ENCODE measurements around the gene HS3ST2. TPM values are rescaled to one million over a fixed set of nuclear protein-coding genes. Genes with fewer than 3 reads are reported as not detected.
A peak's percentile ranks its signal among the peaks of the same experiment; 100 is the strongest.

Gene HS3ST2
- total RNA-seq, result not detected

- H3K9me3 Mint-ChIP-seq, result peaks cover 2 to 3% of the 10 kb centered on the region in 2 donors
- H3K27ac Mint-ChIP-seq, result no peak within 1 kb of the TSS
- no peak for DNase-seq (ENCODE audit: low spot score in 2 of 2)
Measured at GRCh38 chr16:22813948-22814710, at the start of gene HS3ST2. HS3ST2 (plus strand) TSS chr16:22814162; CDS start chr16:22814611, 449 bp downstream.

GRCh38 chr16:22764662-22765327 lies 49.2 kb upstream of the HS3ST2 start:
- no peak for DNase-seq (ENCODE audit: low spot score in 2 of 2)
- no peaks in the 10 kb centered on the region for H3K36me3 Mint-ChIP-seq
- H3K9me3 Mint-ChIP-seq, result no peaks in the 10 kb centered on the region
- no peak for ATAC-seq
- H3K27ac Mint-ChIP-seq, result no peak overlapping the region

More at GRCh38 chr16:22813948-22814710, at the start of gene HS3ST2:
- ATAC-seq, result no peak
- no peaks in the 10 kb centered on the region for H3K36me3 Mint-ChIP-seq

- ATAC-seq, result no peak
- H3K9me3 Mint-ChIP-seq, result no peaks in the 10 kb centered on the region
Measured at GRCh38 chr16:22765479-22765878, 48.5 kb upstream of the HS3ST2 start.

GRCh38 chr16:22770866-22771265 lies 43.1 kb upstream of the HS3ST2 start:
- no peak for DNase-seq (ENCODE audit: low spot score in 2 of 2)
- H3K27ac Mint-ChIP-seq, result no peak overlapping the region
- no peak for ATAC-seq
- H3K9me3 Mint-ChIP-seq, result no peaks in the 10 kb centered on the region
- no peaks in the 10 kb centered on the region for H3K36me3 Mint-ChIP-seq

More at GRCh38 chr16:22765479-22765878, 48.5 kb upstream of the HS3ST2 start:
- H3K36me3 Mint-ChIP-seq, result no peaks in the 10 kb centered on the region
- H3K27ac Mint-ChIP-seq, result no peak overlapping the region
- no peak for DNase-seq (ENCODE audit: low spot score in 2 of 2)

GRCh38 chr16:22771551-22771950 lies 42.4 kb upstream of the HS3ST2 start:
- ATAC-seq, result no peak
- no peak for DNase-seq (ENCODE audit: low spot score in 2 of 2)
- Mint-ChIP-seq H3K9me3 (no peaks in the 10 kb centered on the region), H3K36me3 (no peaks in the 10 kb centered on the region), H3K27ac (no peak overlapping the region)

GRCh38 chr16:22775220-22775922 lies 38.6 kb upstream of the HS3ST2 start:
- no peak overlapping the region for H3K27ac Mint-ChIP-seq

GRCh38 chr16:22781480-22781879 lies 32.5 kb upstream of the HS3ST2 start:
- Mint-ChIP-seq H3K36me3 (no peaks in the 10 kb centered on the region), H3K27ac (no peak overlapping the region)

More at GRCh38 chr16:22775220-22775922, 38.6 kb upstream of the HS3ST2 start:
- Mint-ChIP-seq H3K36me3 (no peaks in the 10 kb centered on the region), H3K9me3 (no peaks in the 10 kb centered on the region)
- ATAC-seq, result no peak
- no peak for DNase-seq (ENCODE audit: low spot score in 2 of 2)

GRCh38 chr16:22782314-22782713 lies 31.6 kb upstream of the HS3ST2 start:
- Mint-ChIP-seq H3K9me3 (peaks cover 0 to 9% of the 10 kb centered on the region in 2 donors), H3K27ac (no peak overlapping the region), H3K36me3 (no peaks in the 10 kb centered on the region)
- DNase-seq (ENCODE audit: low spot score in 2 of 2) (no peak), ATAC-seq (no peak)

More at GRCh38 chr16:22781480-22781879, 32.5 kb upstream of the HS3ST2 start:
- peaks cover 0 to 7% of the 10 kb centered on the region in 2 donors for H3K9me3 Mint-ChIP-seq
- ATAC-seq (no peak), DNase-seq (ENCODE audit: low spot score in 2 of 2) (no peak)

- no peak overlapping the region for H3K27ac Mint-ChIP-seq
- H3K9me3 Mint-ChIP-seq, result peaks cover 0 to 9% of the 10 kb centered on the region in 2 donors
- no peak for DNase-seq (ENCODE audit: low spot score in 2 of 2)
- no peak for ATAC-seq
- no peaks in the 10 kb centered on the region for H3K36me3 Mint-ChIP-seq
Measured at GRCh38 chr16:22784690-22785214, 29.2 kb upstream of the HS3ST2 start.

GRCh38 chr16:22785552-22785951 lies 28.4 kb upstream of the HS3ST2 start:
- H3K9me3 Mint-ChIP-seq, result peaks cover 0 to 9% of the 10 kb centered on the region in 2 donors
- ATAC-seq, result no peak
- no peak for DNase-seq (ENCODE audit: low spot score in 2 of 2)
- H3K27ac Mint-ChIP-seq, result no peak overlapping the region
- H3K36me3 Mint-ChIP-seq, result no peaks in the 10 kb centered on the region

GRCh38 chr16:22786284-22786683 lies 27.7 kb upstream of the HS3ST2 start:
- no peak for DNase-seq (ENCODE audit: low spot score in 2 of 2)
- no peak overlapping the region for H3K27ac Mint-ChIP-seq
- peak in 1 of 2 donors; percentile 48 for ATAC-seq
- peaks cover 0 to 9% of the 10 kb centered on the region in 2 donors for H3K9me3 Mint-ChIP-seq
- no peaks in the 10 kb centered on the region for H3K36me3 Mint-ChIP-seq

GRCh38 chr16:22786691-22787090 lies 27.3 kb upstream of the HS3ST2 start:
- ATAC-seq (no peak), DNase-seq (ENCODE audit: low spot score in 2 of 2) (no peak)
- no peak overlapping the region for H3K27ac Mint-ChIP-seq
- no peaks in the 10 kb centered on the region for H3K36me3 Mint-ChIP-seq
- peaks cover 0 to 9% of the 10 kb centered on the region in 2 donors for H3K9me3 Mint-ChIP-seq

- DNase-seq (ENCODE audit: low spot score in 2 of 2), result no peak
- Mint-ChIP-seq H3K36me3 (no peaks in the 10 kb centered on the region), H3K27ac (no peak overlapping the region), H3K9me3 (peaks cover 0 to 9% of the 10 kb centered on the region in 2 donors)
- peak; percentile 30 to 33 for ATAC-seq
Measured at GRCh38 chr16:22787466-22788192, 26.3 kb upstream of the HS3ST2 start.

- ATAC-seq, result no peak
- H3K9me3 Mint-ChIP-seq, result peaks cover 0 to 9% of the 10 kb centered on the region in 2 donors
- no peaks in the 10 kb centered on the region for H3K36me3 Mint-ChIP-seq
- DNase-seq (ENCODE audit: low spot score in 2 of 2), result no peak
- no peak overlapping the region for H3K27ac Mint-ChIP-seq
Measured at GRCh38 chr16:22788193-22788530, 25.8 kb upstream of the HS3ST2 start.

- ATAC-seq (no peak), DNase-seq (ENCODE audit: low spot score in 2 of 2) (no peak)
- Mint-ChIP-seq H3K9me3 (peaks cover 3 to 13% of the 10 kb centered on the region in 2 donors), H3K27ac (no peak overlapping the region), H3K36me3 (no peaks in the 10 kb centered on the region)
Measured at GRCh38 chr16:22789281-22789945, 24.5 kb upstream of the HS3ST2 start.

- peaks cover 4 to 7% of the 10 kb centered on the region in 2 donors for H3K9me3 Mint-ChIP-seq
- DNase-seq (ENCODE audit: low spot score in 2 of 2), result no peak
- ATAC-seq, result no peak
- no peak overlapping the region for H3K27ac Mint-ChIP-seq
- H3K36me3 Mint-ChIP-seq, result no peaks in the 10 kb centered on the region
Measured at GRCh38 chr16:22797551-22797950, 16.4 kb upstream of the HS3ST2 start.

All from activated naive CD4-positive, alpha-beta T cell treated with anti-CD3 and anti-CD28 coated beads, Interleukin-2, amount 50 U/mL, for 72 hours (primary cell).